GM21423 (cell line): ENCODE results near the gene CCDC27.
"Not testable (repeated sequence)": the region's sequence is repeated elsewhere in the genome, so short reads cannot be mapped to it uniquely, and the experiment has no call there.

Experiments used
- ATAC-seq: cut with Tn5 transposase; IDR thresholded peaks from one replicate; pipeline ENCODE4 v1.9.1; 2021; ENCODE audit warnings: mild to moderate bottlenecking, moderate library complexity; ENCODE audit not compliant: unreplicated experiment

The CCDC27 gene

GRCh38 chr1:3735027-3735681 lies 17.1 kb upstream of the CCDC27 start:
- ATAC-seq = no peak

DNA sequence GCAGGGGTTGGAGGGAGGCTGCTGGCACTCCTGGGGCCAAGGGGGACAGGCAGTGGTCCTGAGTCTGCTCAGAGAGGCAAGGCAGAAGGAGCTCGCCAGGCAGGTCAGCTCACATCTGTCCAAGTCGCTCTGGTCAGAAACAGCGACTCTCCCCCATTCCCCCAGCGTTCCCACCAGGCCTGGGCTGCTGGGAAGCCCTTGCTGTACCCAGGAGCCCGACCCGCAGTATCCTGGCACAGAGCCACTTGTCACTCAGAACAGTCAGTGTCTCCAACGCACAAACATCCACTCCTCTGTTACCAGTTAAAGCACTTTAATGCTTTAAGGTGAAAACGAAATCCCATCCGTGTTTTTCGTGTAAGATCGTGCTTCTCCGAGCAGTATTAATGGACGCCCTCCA lies 16.6 kb upstream of the CCDC27 start:
- no peak for ATAC-seq

DNA sequence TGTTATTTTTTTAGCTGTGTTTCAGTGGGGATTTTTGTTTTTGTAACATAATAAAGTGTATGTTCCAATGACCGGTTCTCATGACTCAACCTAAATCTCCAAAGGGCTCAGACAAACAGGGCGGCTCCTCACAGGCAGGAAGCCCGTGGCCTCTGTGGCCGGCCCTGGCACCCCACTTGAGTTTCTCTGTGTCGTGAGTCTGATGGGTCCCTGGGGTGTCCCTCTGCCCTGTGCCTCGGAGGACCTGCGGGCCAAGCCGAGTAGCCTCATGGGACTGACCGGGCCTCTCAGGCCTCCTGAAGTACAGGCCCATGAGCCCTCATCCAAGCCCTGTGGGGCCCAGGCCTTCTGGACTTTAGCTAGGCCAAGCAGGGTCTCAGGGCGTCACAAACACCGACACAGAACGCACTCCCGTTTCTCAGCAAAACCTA lies 16.1 kb upstream of the CCDC27 start:
- no peak for ATAC-seq

- no peak for ATAC-seq
These were observed 15.5 kb upstream of the CCDC27 start for GRCh38 chr1:3736708-3737107.

- ATAC-seq = no peak
These were observed 13.3 kb upstream of the CCDC27 start for GRCh38 chr1:3738943-3739342.

DNA sequence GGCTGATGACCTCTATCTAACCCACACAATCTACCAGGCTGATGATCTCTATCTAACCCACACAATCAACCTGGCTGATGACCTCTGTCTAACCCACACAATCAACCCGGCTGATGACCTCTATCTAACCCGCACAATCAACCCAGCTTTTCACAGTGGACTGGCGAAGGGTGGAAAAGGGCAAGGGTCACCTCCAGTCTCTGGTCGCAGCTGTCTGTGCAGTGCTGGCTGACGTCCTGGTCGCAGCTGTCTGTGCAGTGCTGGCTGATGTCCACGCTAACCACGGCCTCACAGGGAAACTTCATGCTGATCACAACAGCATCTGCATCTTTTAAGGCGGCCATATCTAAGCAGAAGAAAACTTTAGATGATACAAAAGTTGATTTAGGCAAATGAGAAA lies 12.2 kb upstream of the CCDC27 start:
- no peak for ATAC-seq

- ATAC-seq = no peak
These were observed 11.5 kb upstream of the CCDC27 start for GRCh38 chr1:3740752-3741151.

DNA sequence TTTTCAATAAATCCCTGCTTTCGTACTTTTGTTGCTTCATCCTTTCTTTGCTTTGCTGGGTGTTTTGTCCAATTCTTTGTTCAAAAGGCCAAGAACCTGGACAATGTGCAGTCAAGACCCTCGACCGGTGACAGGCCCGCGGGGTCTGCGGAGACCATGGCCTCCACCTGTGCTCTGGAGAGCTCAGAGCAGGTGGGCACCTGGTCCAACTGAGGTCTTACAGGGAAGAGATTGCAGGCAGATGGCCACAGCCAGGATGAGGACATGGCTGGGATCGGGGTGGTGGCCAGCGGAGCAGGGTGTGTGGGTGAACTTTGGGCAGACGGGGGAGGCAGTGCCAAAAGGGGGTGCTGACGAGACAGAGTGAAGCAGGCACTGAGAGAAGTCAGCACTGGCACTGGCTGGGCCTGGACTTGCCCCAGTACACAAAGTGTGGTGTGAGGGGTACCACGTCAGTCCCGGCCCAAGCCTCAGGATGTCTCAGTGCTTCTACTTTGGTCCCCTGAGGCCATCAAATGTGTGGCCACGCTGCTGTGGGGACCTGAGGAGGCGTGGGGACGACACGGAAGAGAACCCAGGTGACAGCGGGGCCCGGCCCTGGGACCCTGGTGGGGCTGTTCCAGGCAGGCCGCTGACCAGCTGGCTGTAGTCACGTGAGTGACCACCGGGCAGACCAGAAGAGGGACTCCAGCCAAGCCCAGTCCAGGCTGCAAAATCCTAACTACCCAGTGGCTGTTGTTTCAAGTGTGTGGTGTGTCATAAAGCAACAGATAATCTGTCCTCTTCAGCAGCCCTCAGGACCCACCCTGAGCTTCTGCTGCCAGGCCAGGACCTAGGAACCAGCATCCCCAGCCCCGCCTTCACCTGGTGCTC lies 10.4 kb upstream of the CCDC27 start:
- no peak for ATAC-seq

GRCh38 chr1:3742439-3743298 lies 9.6 kb upstream of the CCDC27 start:
- ATAC-seq = no peak

- ATAC-seq = no peak
These were observed 8.8 kb upstream of the CCDC27 start for GRCh38 chr1:3743421-3743820.

DNA sequence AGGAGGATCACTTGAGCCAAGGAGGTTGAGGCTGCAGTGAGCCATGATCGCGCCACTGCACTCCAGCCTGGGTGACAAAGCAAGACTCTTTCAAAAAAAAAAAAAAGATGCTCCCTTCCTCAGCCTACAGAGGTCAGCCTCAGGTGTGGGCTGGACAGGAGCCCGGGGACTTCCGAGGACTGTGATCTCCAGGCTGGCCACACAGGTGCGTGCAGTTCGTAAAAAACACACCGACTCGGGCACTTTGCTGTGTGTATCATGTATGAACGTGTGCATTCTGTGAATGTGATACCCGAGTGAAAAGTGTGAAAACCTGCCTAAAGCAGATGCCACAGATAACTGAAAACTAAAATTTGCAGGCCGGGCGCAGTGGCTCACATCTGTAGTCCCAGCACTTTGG lies 8.4 kb upstream of the CCDC27 start:
- ATAC-seq = no peak

DNA sequence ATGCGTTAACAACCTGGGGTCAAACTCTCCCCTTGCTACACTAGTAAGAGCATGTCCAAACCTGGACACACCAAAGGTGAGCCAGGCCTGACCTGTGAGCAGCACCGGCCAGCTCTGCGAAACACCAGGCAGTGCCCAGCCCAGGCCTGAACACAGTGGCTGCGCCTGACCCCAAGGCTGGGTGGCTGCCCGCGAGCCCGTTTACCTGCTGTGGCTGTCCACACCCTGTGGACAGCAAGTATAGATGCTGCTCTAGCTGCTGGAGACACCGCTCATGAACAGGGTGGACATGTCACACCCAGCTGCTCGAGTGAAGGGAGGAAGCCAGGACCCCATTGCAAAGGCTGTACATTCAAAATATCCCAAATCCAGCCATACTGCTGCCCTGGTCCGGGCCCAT lies 7.6 kb upstream of the CCDC27 start:
- no peak for ATAC-seq

DNA sequence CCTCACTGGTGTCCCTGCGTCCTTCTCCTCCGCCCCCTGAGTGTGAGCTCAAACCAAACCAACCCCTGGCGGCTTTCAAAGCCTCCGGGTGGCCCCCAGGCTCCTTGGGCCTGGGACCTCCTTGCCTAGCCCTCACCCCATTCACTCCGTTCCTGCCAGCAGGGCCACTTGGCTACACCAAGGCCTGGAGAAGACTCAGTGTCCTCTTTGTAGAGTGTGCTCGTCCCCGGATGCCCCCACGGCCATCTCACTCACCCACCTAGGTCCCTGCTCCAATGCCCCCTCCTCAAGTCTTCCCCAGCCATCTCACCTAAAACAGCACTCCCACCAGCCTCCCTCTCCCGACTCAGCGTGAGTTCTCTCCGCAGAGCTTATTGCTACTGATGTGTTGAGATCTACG lies 7.2 kb upstream of the CCDC27 start:
- ATAC-seq = no peak

DNA sequence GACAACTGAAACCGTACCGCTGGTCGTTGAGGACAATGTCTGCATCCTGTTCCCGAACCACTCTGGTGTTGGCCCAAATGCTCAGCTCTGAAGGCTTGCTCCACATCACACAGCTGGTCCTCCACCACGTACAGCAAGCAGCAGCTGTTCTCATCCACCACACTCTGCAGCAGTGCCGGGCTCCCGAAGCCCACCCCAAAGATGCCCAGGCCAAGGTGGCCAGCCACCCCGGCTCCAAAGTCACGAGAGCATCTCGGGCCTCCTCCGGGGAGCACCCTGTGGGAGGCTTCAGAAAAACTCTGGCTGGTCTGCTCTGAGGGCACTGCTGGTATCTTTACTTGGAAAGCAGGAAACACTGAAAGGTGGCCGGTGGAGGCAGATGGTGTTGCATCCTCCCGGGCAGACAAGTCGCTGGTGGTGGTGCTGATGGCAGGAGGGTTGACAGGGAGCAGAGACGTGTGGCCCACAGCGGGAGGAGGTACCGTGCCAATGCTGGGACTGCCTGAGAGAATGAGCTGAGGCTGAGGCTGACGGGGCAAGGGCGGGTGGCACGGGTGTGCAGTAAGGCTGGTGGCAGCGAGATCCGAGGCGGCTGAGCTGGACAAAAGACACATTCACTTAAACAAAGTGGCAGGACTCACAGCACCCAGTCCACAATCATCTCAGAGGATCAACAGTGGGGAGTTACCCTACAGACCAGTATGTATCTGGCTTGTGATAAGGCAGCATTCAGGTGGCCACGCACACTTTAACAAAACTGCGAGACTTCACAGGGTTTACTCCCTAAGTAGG lies 6.5 kb upstream of the CCDC27 start:
- ATAC-seq = no peak

DNA sequence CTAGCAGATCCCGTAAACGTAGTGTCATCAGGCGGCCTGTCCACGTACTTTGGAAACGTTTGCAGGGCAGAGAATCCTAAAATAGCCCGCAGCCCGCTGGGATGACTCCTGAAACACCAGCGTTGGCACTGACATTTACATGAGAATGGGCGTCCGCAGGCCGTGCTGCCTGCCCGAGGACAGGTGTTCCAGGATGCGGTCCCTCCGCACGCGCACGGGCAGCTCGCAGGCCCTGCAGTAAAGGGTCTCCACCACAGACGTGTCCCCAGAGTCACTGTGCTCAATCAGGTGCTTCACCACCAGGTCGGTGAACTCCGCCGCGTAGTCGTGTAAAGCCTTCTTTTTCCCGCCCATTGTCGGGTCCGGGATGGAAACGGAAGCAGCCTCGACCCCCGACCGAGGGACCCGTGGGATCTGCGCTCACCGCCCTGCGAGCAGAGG lies 5.8 kb upstream of the CCDC27 start:
- ATAC-seq = no peak

GRCh38 chr1:3746830-3747521 lies 5.3 kb upstream of the CCDC27 start:
- peak; percentile 90 for ATAC-seq

DNA sequence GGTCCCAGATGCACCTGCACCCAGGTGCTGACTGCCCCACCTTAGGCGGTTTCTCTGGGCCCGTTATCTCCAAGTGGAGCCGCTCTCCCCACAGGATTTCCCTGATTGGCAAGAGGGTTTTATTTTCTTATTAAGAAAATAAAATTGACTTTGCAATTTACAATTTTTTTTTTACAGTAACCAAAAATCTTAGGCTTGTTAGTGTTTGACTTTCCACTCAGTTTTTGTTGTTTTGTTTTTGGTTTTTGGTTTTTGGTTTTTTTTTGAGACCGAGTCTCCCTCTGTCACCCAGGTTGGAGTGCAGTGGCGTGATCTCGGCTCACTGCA lies 4.8 kb upstream of the CCDC27 start:
- ATAC-seq = no peak

GRCh38 chr1:3747903-3748302 lies 4.3 kb upstream of the CCDC27 start:
- ATAC-seq = no peak

DNA sequence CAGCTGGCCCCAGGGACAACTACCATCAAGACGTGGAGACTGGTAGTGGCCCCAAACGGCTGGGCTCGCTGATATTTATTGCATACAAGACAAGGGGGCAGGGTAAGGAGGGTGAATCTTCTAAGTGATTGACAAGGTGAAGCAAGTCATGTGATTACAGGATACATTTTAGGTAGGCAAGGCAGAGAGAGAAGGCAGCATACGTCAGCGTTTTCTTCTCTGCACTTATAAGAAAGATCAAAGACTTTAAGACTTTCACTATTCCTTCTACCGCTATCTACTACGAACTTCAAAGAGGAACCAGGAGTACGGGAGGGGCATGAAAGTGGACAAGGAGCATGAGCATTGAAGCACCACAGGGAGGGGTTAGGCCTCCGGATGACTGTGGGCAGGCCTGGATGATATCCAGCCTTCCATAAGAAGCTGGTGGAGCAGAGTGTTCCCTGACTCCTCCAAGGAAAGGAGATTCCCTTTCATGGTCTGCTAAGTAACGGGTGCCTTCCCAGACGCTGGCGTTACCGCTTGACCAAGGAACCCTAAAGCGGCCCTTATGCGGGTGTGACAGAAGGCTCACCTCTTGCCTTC lies 3.8 kb upstream of the CCDC27 start:
- not testable (repeated sequence) for ATAC-seq

DNA sequence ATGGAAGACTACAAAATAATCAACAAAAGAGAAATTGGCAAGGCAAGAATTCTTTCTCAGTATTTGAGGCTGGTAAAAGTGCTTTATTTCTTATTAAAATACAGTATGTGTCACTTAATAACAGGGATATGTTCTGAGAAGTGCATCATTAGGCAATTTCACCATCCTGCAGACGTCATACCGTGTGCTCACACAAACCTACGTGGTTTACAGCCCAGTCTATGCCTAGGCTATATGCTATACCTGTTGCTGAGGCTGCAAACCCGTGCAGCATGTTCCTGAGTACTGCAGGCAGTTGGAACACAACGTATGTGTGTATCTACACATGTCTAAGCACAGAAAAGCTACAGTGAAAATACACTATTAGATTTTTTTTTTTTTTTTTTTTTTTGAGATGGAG lies 2.7 kb upstream of the CCDC27 start:
- ATAC-seq = no peak
